Measurements from ENCODE around the gene FGF7.
"Not testable (repeated sequence)": the region's sequence is repeated elsewhere in the genome, so short reads cannot be mapped to it uniquely, and the experiment has no call there.

FGF7 gene

GRCh38 chr15:49439678-49440395 is 16.8 kb downstream of the FGF7 start:
- DNase-seq = no peak

- DNase-seq = no peak
Measured at GRCh38 chr15:49441356-49441755, 18.3 kb downstream of the FGF7 start.

- DNase-seq = no peak
Measured at GRCh38 chr15:49441816-49442215, 18.8 kb downstream of the FGF7 start.

DNA sequence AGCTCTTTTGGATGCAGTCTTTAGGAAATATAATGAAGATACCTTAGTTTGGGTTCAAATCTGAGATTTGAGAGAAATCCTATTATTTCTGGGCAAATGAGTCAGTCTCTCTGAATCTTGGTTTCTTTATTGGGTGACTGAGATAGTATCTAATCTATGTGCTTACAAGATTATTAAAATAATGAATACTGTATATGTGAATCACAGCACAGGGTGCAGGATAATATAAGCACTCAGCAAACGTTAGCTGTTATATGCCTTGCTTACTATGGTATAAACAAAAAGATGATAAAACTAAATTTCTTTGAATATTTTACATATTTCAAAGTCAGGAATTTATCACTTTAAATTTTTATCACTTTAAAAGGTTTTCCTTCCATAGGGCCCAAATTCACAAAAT is 29.6 kb downstream of the FGF7 start:
- no peak for DNase-seq

GRCh38 chr15:49456166-49456565 is 33.1 kb downstream of the FGF7 start:
- no peak for DNase-seq

DNA sequence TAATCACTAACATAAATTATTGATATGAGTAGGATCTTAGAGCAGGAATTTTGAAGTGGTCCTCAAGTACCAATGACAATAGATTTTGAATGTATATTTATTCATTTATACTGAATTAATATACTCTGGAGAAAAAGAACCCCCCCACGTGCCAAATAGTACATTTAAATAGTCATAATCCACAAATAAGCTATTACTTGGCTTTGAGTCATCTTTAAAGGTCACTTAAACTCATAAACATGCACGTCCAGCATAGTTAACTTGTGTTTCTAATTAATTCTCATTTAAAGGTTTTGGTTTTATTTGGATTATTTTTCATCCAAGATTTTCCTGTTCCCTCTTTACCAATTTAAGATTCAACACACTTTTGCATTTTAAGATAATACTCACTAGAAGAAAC is 35.1 kb downstream of the FGF7 start:
- DNase-seq = no peak

DNA sequence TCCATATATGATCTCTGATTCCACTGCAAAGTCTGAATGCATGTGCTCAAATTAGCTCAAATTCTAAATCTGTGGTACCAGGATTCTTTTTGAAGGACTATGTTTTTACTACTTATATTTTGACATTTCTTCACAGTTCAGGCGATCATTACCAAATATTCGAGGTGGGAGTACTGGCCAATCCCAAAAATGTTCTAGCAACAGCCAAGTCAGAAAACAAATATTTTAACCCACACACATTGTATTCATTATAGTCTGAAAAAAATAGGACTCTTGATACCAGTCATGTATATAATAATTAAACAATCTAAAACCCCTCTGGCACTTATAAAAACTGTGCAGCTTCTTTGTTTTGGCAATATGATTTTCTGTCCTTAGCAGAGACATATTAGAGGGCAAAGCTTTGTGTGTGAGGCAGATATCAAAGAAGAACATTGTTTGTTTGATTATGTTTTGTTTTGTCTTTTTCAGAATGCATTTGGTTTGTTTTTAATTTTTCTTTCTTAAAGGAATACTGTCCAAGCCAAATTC is 37.4 kb downstream of the FGF7 start:
- no peak for DNase-seq

- no peak for DNase-seq
Measured at GRCh38 chr15:49462232-49462844, 39.3 kb downstream of the FGF7 start.

DNA sequence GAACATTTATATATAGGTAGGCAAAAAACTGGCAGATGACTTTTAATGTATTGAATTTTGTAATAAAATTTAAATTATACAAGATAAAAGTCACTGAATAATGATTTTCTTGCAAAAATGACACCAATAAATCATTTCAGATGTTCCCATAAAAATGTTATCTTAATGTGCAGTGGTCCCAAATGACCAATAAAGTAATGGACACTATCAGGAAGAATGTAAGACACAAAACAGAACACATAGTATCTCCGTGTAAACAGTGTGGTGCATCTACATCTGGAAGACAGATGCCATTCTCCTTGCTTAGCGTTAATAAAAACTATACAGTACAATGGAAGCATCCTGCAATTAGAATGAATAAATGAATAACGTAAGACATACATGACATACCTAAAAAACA is 41.5 kb downstream of the FGF7 start:
- DNase-seq = no peak

GRCh38 chr15:49466119-49466518 is 43.1 kb downstream of the FGF7 start:
- no peak for DNase-seq

DNA sequence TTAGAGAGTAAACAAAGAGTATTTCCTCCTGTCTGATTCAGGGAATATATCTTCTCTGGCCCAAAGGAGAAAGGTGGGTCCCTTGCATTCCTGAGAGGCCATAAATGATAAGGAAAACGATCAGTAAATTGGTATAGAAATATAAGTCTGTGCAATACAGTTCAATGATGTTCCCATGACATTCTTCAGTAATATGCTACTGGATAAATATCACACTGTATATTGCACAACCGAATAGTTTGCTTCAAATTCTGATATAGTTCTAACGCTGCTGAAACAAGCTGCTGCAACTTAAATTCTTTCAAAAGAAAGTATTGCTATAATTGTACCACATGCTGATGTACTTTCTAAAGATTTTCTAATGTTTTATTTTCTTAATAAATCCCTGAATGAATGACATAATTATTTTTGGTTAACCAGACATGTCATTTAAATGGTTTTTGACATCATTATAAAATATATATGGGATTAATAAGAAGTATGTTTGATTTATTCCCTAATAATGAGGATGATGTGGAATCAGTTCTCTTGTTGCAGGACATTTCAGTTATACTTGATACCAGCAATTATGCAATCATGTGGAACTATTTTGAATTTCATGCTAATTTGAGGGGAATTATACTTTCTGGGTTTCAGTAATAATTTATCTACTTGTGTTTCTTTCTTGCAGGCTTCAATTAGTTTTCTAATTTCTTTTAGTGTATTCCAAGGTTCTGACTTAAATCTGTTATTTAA is 44.9 kb downstream of the FGF7 start:
- no peak for DNase-seq

DNA sequence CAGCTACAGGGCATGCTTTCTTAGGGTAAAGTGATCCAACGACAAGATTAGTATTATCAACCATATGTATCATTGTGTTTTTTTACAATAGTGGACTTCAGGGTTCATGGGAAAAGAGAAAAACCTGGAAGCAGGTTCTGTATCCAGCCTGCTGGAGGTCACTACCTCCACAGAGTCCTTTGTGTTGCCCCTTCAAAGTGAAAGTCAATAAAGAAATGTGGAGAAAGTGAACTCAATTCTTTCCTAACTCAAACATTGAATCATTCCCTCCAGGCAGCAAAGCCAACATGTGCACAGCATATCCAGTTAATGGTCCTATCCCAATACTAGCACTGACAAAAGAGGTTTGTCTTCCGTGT is 45.4 kb downstream of the FGF7 start:
- DNase-seq = no peak

- DNase-seq = peak; percentile 69
Measured at GRCh38 chr15:49471248-49471647, 48.2 kb downstream of the FGF7 start.

- DNase-seq = no peak
Measured at GRCh38 chr15:49471733-49472132, 48.7 kb downstream of the FGF7 start.

DNA sequence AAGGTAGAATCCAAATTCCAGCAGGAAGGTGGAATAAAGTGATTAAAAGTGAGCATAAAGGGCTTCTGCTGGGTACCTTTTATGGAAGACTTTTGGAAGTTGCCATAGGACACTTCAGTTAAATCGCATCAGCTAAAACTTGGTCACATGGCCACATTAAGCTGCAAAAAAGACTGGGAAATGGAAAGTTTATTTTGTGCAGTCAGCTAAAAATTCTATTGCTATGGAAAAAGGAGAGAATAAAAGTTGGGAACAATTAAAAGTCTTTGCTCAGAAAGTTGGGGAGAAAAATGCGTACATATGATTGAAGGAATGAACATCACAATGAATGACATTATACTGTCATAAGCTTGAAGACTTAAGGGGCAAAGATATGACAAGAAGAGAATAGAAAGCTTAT is 49.3 kb downstream of the FGF7 start:
- DNase-seq = no peak

- DNase-seq = no peak
Measured at GRCh38 chr15:49473031-49473430, 50.0 kb downstream of the FGF7 start.

GRCh38 chr15:49478021-49478420 is 55.0 kb downstream of the FGF7 start:
- not testable (repeated sequence) for DNase-seq

GRCh38 chr15:49478982-49479381 is 55.9 kb downstream of the FGF7 start:
- not testable (repeated sequence) for DNase-seq

DNA sequence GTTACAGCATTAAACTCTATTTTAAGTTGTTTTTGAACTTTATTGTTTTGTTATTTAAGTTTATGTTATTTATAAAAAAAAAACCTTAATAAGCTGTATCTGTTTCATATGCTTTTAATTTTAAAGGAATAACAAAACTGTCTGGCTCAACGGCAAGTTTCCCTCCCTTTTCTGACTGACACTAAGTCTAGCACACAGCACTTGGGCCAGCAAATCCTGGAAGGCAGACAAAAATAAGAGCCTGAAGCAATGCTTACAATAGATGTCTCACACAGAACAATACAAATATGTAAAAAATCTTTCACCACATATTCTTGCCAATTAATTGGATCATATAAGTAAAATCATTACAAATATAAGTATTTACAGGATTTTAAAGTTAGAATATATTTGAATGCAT is 62.4 kb downstream of the FGF7 start:
- DNase-seq = not testable (repeated sequence)

GRCh38 chr15:49490966-49491365 is 67.9 kb downstream of the FGF7 start:
- no peak for DNase-seq

DNA sequence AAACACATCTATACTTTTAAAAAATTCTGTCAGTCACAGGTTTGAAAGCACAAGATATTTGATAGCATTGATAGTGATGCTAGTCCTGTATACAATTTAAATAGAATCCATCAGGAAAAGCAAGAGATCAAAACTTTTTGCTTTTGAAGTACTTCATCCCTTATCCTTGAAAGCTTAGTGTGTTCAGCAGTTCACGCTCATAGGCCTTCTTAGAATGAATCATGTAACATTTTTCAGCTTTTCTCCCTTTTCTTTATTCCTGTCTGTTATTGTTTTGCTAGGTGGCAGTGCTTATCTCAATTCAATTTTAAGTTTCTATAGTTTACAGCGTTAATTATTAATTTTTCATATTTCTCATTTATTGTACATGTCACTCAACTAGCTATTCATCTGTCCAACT is 69.1 kb downstream of the FGF7 start:
- no peak for DNase-seq

DNA sequence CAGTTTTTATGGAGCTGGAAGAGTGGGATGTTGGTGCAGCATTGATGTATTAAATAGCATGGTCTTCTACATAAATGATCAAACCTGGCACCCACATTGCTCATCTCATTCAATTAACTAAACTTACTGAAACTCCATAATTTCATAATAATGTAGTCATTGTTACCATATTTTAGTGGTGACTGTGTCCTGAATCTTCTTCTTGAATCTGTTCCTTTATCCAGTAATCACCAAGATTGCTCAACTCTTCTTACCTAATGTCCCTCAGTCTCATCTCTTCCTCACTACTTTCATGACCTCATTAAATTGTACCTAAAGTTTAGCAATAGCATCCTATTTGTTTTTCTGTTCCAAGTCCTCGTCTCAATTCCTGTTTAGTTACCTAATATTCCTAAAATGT is 69.8 kb downstream of the FGF7 start:
- no peak for DNase-seq

DNA sequence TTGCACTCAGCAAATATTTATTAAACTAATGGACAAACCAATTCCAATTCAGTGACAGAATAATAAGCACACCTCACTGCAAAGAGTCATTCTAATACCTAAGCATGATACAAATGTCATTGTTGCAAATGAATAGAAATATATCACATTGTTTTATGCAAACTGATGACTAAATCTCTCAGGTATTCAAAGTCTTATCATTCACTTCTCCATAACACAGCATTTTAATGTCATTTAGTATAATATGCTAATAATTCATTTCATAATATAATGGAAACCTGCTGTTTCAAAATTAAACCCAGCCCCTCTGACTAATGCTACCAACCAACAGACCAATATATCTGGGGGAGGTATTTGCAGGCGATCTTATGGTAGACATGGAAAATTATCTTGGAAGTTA is 71.8 kb downstream of the FGF7 start:
- DNase-seq = no peak
